CD14-positive monocyte (primary cell): ENCODE results near the gene ACP3. TPM values are rescaled to one million over a fixed set of nuclear protein-coding genes. Genes with fewer than 3 reads are reported as not detected.
"Not testable (repeated sequence)": the region's sequence is repeated elsewhere in the genome, so short reads cannot be mapped to it uniquely, and the experiment has no call there.

ENCODE experiments used
- DNase-seq, 3 donors: peaks; one replicate each; pipeline ENCODE4 v3.0.0-alpha.2; 2011 to 2022
- H2AFZ ChIP-seq: 2 replicates; pipeline ENCODE4 v1.6.0; 2012; ENCODE audit warnings: mild to moderate bottlenecking, low read depth, low read length, inconsistent platforms; ENCODE audit not compliant: insufficient read depth, poor library complexity, severe bottlenecking
- H3K27ac ChIP-seq, 2 donors: 1 replicate in 1 of 2; 2 replicates in 1 of 2; pipeline ENCODE4 v1.5.1; 2012 to 2013; ENCODE audit warnings: low read length in 2 of 2, control low read depth in 1 of 2, inconsistent platforms in 1 of 2, low read depth in 1 of 2, mild to moderate bottlenecking in 1 of 2
- H3K27me3 ChIP-seq, 2 donors: one replicate each; pipeline versions ENCODE4 v1.6.0 to v1.6.1; 2011 to 2013; ENCODE audit warnings: low read length in 2 of 2; ENCODE audit not compliant: control insufficient read depth in 2 of 2, insufficient read depth in 2 of 2
- H3K36me3 ChIP-seq, 2 donors: replicated peaks in 1 of 2; 1 replicate in 1 of 2; 2 replicates in 1 of 2; pipeline versions ENCODE4 v1.5.1 to v1.6.1; 2012 to 2013; ENCODE audit warnings: low read length in 2 of 2, control low read depth in 1 of 2, inconsistent platforms in 1 of 2, mild to moderate bottlenecking in 1 of 2; ENCODE audit not compliant: insufficient read depth in 2 of 2, control insufficient read depth in 1 of 2
- H3K4me1 ChIP-seq, 2 donors: 1 replicate in 1 of 2; 2 replicates in 1 of 2; pipeline versions ENCODE4 v1.5.1 to v1.6.1; 2012 to 2013; ENCODE audit warnings: low read length in 2 of 2, control low read depth in 1 of 2, inconsistent platforms in 1 of 2, mild to moderate bottlenecking in 1 of 2, moderate library complexity in 1 of 2; ENCODE audit not compliant: insufficient read depth in 2 of 2, control insufficient read depth in 1 of 2
- H3K4me2 ChIP-seq: replicated peaks from 2 replicates; pipeline ENCODE3; 2012; ENCODE audit warnings: low read length, moderate library complexity, mild to moderate bottlenecking; ENCODE audit not compliant: poor library complexity, severe bottlenecking; ENCODE audit errors: extremely low read depth
- H3K4me3 ChIP-seq, 3 experiments: fragments of 200-600 bp in 1 of 3; sonication (generic) in 1 of 3; replicated peaks in 1 of 3; 1 replicate in 2 of 3; 2 replicates in 1 of 3; pipeline ENCODE4 v1.5.1; 2011 to 2013; ENCODE audit warnings: low read length in 3 of 3, mild to moderate bottlenecking in 3 of 3, control low read depth in 2 of 3, low read depth in 2 of 3, inconsistent platforms in 1 of 3, moderate library complexity in 1 of 3
- H3K79me2 ChIP-seq: 2 replicates; pipeline ENCODE4 v1.6.0; 2012; ENCODE audit warnings: mild to moderate bottlenecking, control low read depth, inconsistent platforms, low read length, moderate library complexity; ENCODE audit not compliant: insufficient read depth
- H3K9ac ChIP-seq: 2 replicates; pipeline ENCODE4 v1.6.0; 2017; ENCODE audit warnings: low read length, mild to moderate bottlenecking; ENCODE audit not compliant: insufficient read depth, poor library complexity, severe bottlenecking
- H3K9me3 ChIP-seq, 2 donors: replicated peaks in 1 of 2; 1 replicate in 1 of 2; 2 replicates in 1 of 2; pipeline versions ENCODE4 v1.5.1 to v1.6.1; 2012 to 2013; ENCODE audit warnings: low read length in 2 of 2, control low read depth in 1 of 2; ENCODE audit not compliant: control insufficient read depth in 1 of 2, insufficient read depth in 1 of 2
- H4K20me1 ChIP-seq: 2 replicates; pipeline ENCODE4 v1.6.0; 2012; ENCODE audit warnings: mild to moderate bottlenecking, low read length, control low read depth, moderate library complexity; ENCODE audit not compliant: insufficient read depth
- H3K27ac Mint-ChIP-seq, 7 donors: one replicate each; pipeline ENCODE4 v1.8.0; 2020; ENCODE audit warnings: mild to moderate bottlenecking in 7 of 7, mixed read lengths in 7 of 7, moderate library complexity in 6 of 7, inconsistent platforms in 2 of 7
- H3K27me3 Mint-ChIP-seq, 3 donors: one replicate each; pipeline ENCODE4 v1.8.0; 2021 to 2022; ENCODE audit warnings: low read depth in 3 of 3, mild to moderate bottlenecking in 3 of 3, mixed read lengths in 3 of 3, moderate library complexity in 3 of 3, inconsistent platforms in 1 of 3
- H3K36me3 Mint-ChIP-seq, 2 donors: one replicate each; pipeline ENCODE4 v1.8.0; 2020; ENCODE audit warnings: mixed read lengths in 2 of 2, inconsistent platforms in 1 of 2, mild to moderate bottlenecking in 1 of 2
- H3K4me1 Mint-ChIP-seq: one replicate; pipeline ENCODE4 v1.8.0; 2020; ENCODE audit warnings: mild to moderate bottlenecking, mixed read lengths
- H3K4me3 Mint-ChIP-seq, 2 donors: one replicate each; pipeline ENCODE4 v1.8.0; 2020; ENCODE audit warnings: mild to moderate bottlenecking in 2 of 2, mixed read lengths in 2 of 2, moderate library complexity in 1 of 2
- H3K9me3 Mint-ChIP-seq, 7 donors: one replicate each; pipeline ENCODE4 v1.8.0; 2020 to 2022; ENCODE audit warnings: mixed read lengths in 7 of 7, mild to moderate bottlenecking in 6 of 7, moderate library complexity in 6 of 7, inconsistent platforms in 2 of 7
- CTCF ChIP-seq: fragments of 200-600 bp; IDR thresholded peaks from one replicate; pipeline ENCODE4 v1.8.0; 2022; ENCODE audit warnings: antibody characterized with exemption, mild to moderate bottlenecking
- WGBS: methylation state at CpG from one replicate; pipeline ENCODE4 v1.1.5; 2013; ENCODE audit warnings: missing lambda C conversion rate; ENCODE audit not compliant: insufficient coverage; 5-methylcytosine and 5-hydroxymethylcytosine counted together
- intact Hi-C, 2 donors: fragments of 100-400 bp; cut with micrococcal nuclease; formaldehyde crosslinking; loops; one replicate each; pipeline versions ENCODE4 v1.15.0 to v1.15.1; 2023
- polyA plus RNA-seq, 3 donors: library from polyadenylated mRNA; depleted of rRNA in 1 of 3; unstranded in 2 of 3; stranded (reverse) in 1 of 3; fragments of 300-500 nt in 2 of 3; fragments of >200 nt in 1 of 3; fragmentation: Illumina TruSeq in 2 of 3; gene quantifications; 1 replicate in 2 of 3; 2 replicates in 1 of 3; pipeline ENCODE4 v1.2.3, GENCODE V29; 2012 to 2021

The ACP3 gene
- polyA plus RNA-seq, 3 donors = 33.9 to 55.6 (median 44.0) TPM

GRCh38 chr3:132368515-132368914 lies 51.3 kb downstream of the ACP3 start:
- Mint-ChIP-seq H3K27ac (no peak overlapping the region), H3K4me3 (no peak overlapping the region), H3K36me3 (peaks cover 63 to 80% of the 10 kb centered on the region in 2 donors), H3K27me3 (no peaks in the 10 kb centered on the region), H3K9me3 (peaks cover 0 to 8% (median 3%) of the 10 kb centered on the region in 7 donors), H3K4me1 (no peaks in the 10 kb centered on the region)
- Histone ChIP-seq H3K9me3 (no peaks in the 10 kb centered on the region), H3K4me1 (no peaks in the 10 kb centered on the region), H3K9ac (no peak overlapping the region), H3K27ac (no peak overlapping the region), H3K27me3 (no peaks in the 10 kb centered on the region), H3K36me3 (peaks cover 56 to 77% of the 10 kb centered on the region in 2 donors), H2AFZ (no peak overlapping the region), H4K20me1 (peaks cover 7% of the 10 kb centered on the region), H3K79me2 (no peaks in the 10 kb centered on the region), H3K4me2 (no peak overlapping the region), H3K4me3 (no peak overlapping the region)
- no peak for TF ChIP-seq CTCF
- intact Hi-C loops = loop anchor here in 1 of 2 donors (10.0 kb wide), 1 partner anchor 96 kb away; no protein-coding TSS in a partner anchor
- DNase-seq = no peak
- 100% methylated on average over 2 of the region's 2 CpGs for whole genome bisulfite sequencing

- Histone ChIP-seq H3K27me3 (no peaks in the 10 kb centered on the region), H3K36me3 (peaks cover 52 to 72% of the 10 kb centered on the region in 2 donors), H4K20me1 (peaks cover 7% of the 10 kb centered on the region), H3K4me1 (no peaks in the 10 kb centered on the region), H3K4me3 (no peak overlapping the region), H3K4me2 (no peak overlapping the region), H3K9me3 (no peaks in the 10 kb centered on the region), H3K79me2 (no peaks in the 10 kb centered on the region), H2AFZ (no peak overlapping the region), H3K9ac (no peak overlapping the region), H3K27ac (no peak overlapping the region)
- Mint-ChIP-seq H3K27ac (no peak overlapping the region), H3K9me3 (peaks cover 0 to 8% (median 3%) of the 10 kb centered on the region in 7 donors), H3K4me1 (no peaks in the 10 kb centered on the region), H3K4me3 (no peak overlapping the region), H3K36me3 (peaks cover 61 to 78% of the 10 kb centered on the region in 2 donors), H3K27me3 (no peaks in the 10 kb centered on the region)
- no peak for TF ChIP-seq CTCF
- intact Hi-C loops = loop anchor here in 1 of 2 donors (10.0 kb wide), 1 partner anchor 96 kb away; no protein-coding TSS in a partner anchor
- no peak for DNase-seq
These were observed 51.8 kb downstream of the ACP3 start for GRCh38 chr3:132368962-132369361.

GRCh38 chr3:132376945-132377354 lies 59.7 kb downstream of the ACP3 start:
- H3K9me3 Mint-ChIP-seq, H3K9ac ChIP-seq, H3K27ac ChIP-seq, H3K4me1 ChIP-seq, H3K79me2 ChIP-seq, H3K4me1 Mint-ChIP-seq, H3K4me3 ChIP-seq, H3K9me3 ChIP-seq, DNase-seq, H3K27me3 ChIP-seq, intact Hi-C loops, H3K4me2 ChIP-seq, H3K27me3 Mint-ChIP-seq, H2AFZ ChIP-seq, H3K27ac Mint-ChIP-seq: not testable (repeated sequence)
- H3K4me3 Mint-ChIP-seq = peak overlapping the region in 1 of 2 donors; percentile 7
- Histone ChIP-seq H4K20me1 (peaks cover 15% of the 10 kb centered on the region), H3K36me3 (peaks cover 6 to 40% of the 10 kb centered on the region in 2 donors)
- WGBS = 94% methylated on average over 15 of the region's 25 CpGs
- peaks cover 39 to 47% of the 10 kb centered on the region in 2 donors for H3K36me3 Mint-ChIP-seq
